Measurements from ENCODE around the gene PGAP2.
A peak's percentile ranks its signal among the peaks of the same experiment; 100 is the strongest.
"Not testable (repeated sequence)": the region's sequence is repeated elsewhere in the genome, so short reads cannot be mapped to it uniquely, and the experiment has no call there.

The PGAP2 gene

GRCh38 chr11:3796801-3797328 is 11.5 kb upstream of the PGAP2 start:
- no peak for TF ChIP-seq POLR2A (IDR thresholded peaks at IDR 0.05; ENCODE audit: low read depth, low read length)
- no peak for DNase-seq (ENCODE audit: insufficient read length, low spot score)

GRCh38 chr11:3797329-3798090 is 10.8 kb upstream of the PGAP2 start, which contains the start of gene NUP98:
Gene NUP98 (minus strand): TSS chr11:3797554. CDS start chr11:3782117, 15,437 bp downstream.
- TF ChIP-seq POLR2A (IDR thresholded peaks at IDR 0.05; ENCODE audit: low read depth, low read length): peak; percentile 98
- FAIRE-seq: peak; percentile 96
- peak; percentile 99 for DNase-seq (ENCODE audit: insufficient read length, low spot score)

More at GRCh38 chr11:3796801-3797328, 11.5 kb upstream of the PGAP2 start:
- no peak for FAIRE-seq

GRCh38 chr11:3799143-3799542 is 9.2 kb upstream of the PGAP2 start:
- TF ChIP-seq POLR2A (IDR thresholded peaks at IDR 0.05; ENCODE audit: low read depth, low read length): no peak
- FAIRE-seq (no peak), DNase-seq (ENCODE audit: insufficient read length, low spot score) (no peak)

GRCh38 chr11:3799873-3800272 is 8.5 kb upstream of the PGAP2 start:
- no peak for TF ChIP-seq POLR2A (IDR thresholded peaks at IDR 0.05; ENCODE audit: low read depth, low read length)
- DNase-seq (ENCODE audit: insufficient read length, low spot score) (no peak), FAIRE-seq (no peak)

GRCh38 chr11:3802011-3802790 is 6.2 kb upstream of the PGAP2 start:
- FAIRE-seq (no peak), DNase-seq (ENCODE audit: insufficient read length, low spot score) (no peak)

GRCh38 chr11:3803726-3804495 is 4.4 kb upstream of the PGAP2 start:
- TF ChIP-seq POLR2A (IDR thresholded peaks at IDR 0.05; ENCODE audit: low read depth, low read length): no peak
- DNase-seq (ENCODE audit: insufficient read length, low spot score) (peak; percentile 73), FAIRE-seq (peak; percentile 38)

More at GRCh38 chr11:3802011-3802790, 6.2 kb upstream of the PGAP2 start:
- no peak for TF ChIP-seq POLR2A (IDR thresholded peaks at IDR 0.05; ENCODE audit: low read depth, low read length)

- DNase-seq (ENCODE audit: insufficient read length, low spot score): peak; percentile 67
- peak; percentile 20 for FAIRE-seq
- TF ChIP-seq POLR2A (IDR thresholded peaks at IDR 0.05; ENCODE audit: low read depth, low read length): no peak
Observed at GRCh38 chr11:3808861-3809623, 682 bp downstream of the PGAP2 start.

GRCh38 chr11:3809624-3809928 is 1.2 kb downstream of the PGAP2 start:
- TF ChIP-seq POLR2A (IDR thresholded peaks at IDR 0.05; ENCODE audit: low read depth, low read length): no peak

GRCh38 chr11:3810446-3810845 is 2.1 kb downstream of the PGAP2 start:
- DNase-seq (ENCODE audit: insufficient read length, low spot score): no peak
- no peak for FAIRE-seq
- TF ChIP-seq POLR2A (IDR thresholded peaks at IDR 0.05; ENCODE audit: low read depth, low read length): no peak

More at GRCh38 chr11:3809624-3809928, 1.2 kb downstream of the PGAP2 start:
- no peak for DNase-seq (ENCODE audit: insufficient read length, low spot score)
- FAIRE-seq: no peak

- FAIRE-seq: no peak
- no peak for DNase-seq (ENCODE audit: insufficient read length, low spot score)
- no peak for TF ChIP-seq POLR2A (IDR thresholded peaks at IDR 0.05; ENCODE audit: low read depth, low read length)
Observed at GRCh38 chr11:3810951-3811350, 2.6 kb downstream of the PGAP2 start.

- DNase-seq (ENCODE audit: insufficient read length, low spot score); FAIRE-seq: not testable (repeated sequence)
Observed at GRCh38 chr11:3814832-3815231, 6.5 kb downstream of the PGAP2 start.

GRCh38 chr11:3815845-3816244 is 7.5 kb downstream of the PGAP2 start:
- DNase-seq (ENCODE audit: insufficient read length, low spot score): no peak
- FAIRE-seq: no peak
- no peak for TF ChIP-seq POLR2A (IDR thresholded peaks at IDR 0.05; ENCODE audit: low read depth, low read length)

GRCh38 chr11:3816673-3817072 is 8.3 kb downstream of the PGAP2 start:
- DNase-seq (ENCODE audit: insufficient read length, low spot score) (no peak), FAIRE-seq (no peak)
- no peak for TF ChIP-seq POLR2A (IDR thresholded peaks at IDR 0.05; ENCODE audit: low read depth, low read length)

Data from H54 (cell line).